Measurements from ENCODE around the gene ARHGAP24.

The ARHGAP24 gene

GRCh38 chr4:85445050-85445639, 29.8 kb upstream of the ARHGAP24 start:
- TF ChIP-seq CTCF (IDR thresholded peaks at IDR 0.05), result no peak

- TF ChIP-seq CTCF (IDR thresholded peaks at IDR 0.05), result no peak
Observed at GRCh38 chr4:85446141-85446861, 28.6 kb upstream of the ARHGAP24 start.

- TF ChIP-seq CTCF (IDR thresholded peaks at IDR 0.05), result no peak
Observed at GRCh38 chr4:85448906-85449890, 25.8 kb upstream of the ARHGAP24 start.

- TF ChIP-seq CTCF (IDR thresholded peaks at IDR 0.05), result no peak
Observed at GRCh38 chr4:85452058-85452731, 22.8 kb upstream of the ARHGAP24 start.

- no peak for TF ChIP-seq CTCF (IDR thresholded peaks at IDR 0.05)
Observed at GRCh38 chr4:85455942-85456341, 19.0 kb upstream of the ARHGAP24 start.

GRCh38 chr4:85457752-85458467, 17.0 kb upstream of the ARHGAP24 start:
- TF ChIP-seq CTCF (IDR thresholded peaks at IDR 0.05), result no peak

Measured in LNCAP (cell line).